GM21515 (cell line): ENCODE measurements around the gene TMEM123.

Experiments used
- ATAC-seq: cut with Tn5 transposase; IDR thresholded peaks from one replicate; pipeline ENCODE4 v1.9.1; 2021; ENCODE audit not compliant: unreplicated experiment

The TMEM123 gene

GRCh38 chr11:102367364-102367763 lies 85.2 kb downstream of the TMEM123 start:
- no peak for ATAC-seq

GRCh38 chr11:102364991-102365390 lies 87.6 kb downstream of the TMEM123 start:
- no peak for ATAC-seq

- peak; percentile 80 for ATAC-seq
These were observed 91.2 kb downstream of the TMEM123 start for GRCh38 chr11:102361086-102362031.

GRCh38 chr11:102360681-102361080 lies 91.9 kb downstream of the TMEM123 start:
- ATAC-seq = no peak

GRCh38 chr11:102359372-102359771 lies 93.2 kb downstream of the TMEM123 start:
- no peak for ATAC-seq

- ATAC-seq = no peak
These were observed 95.4 kb downstream of the TMEM123 start for GRCh38 chr11:102357116-102357515.

- ATAC-seq = peak; percentile 28
These were observed 104.8 kb downstream of the TMEM123 start for GRCh38 chr11:102347462-102348370.

- ATAC-seq = peak; percentile 93
These were observed 105.7 kb downstream of the TMEM123 start, which contains the start of gene BIRC2 for GRCh38 chr11:102346748-102347461. Gene BIRC2, plus strand, starts transcription at chr11:102347214. Its CDS starts 2,641 bp downstream, at chr11:102349855.

- ATAC-seq = no peak
These were observed 106.2 kb downstream of the TMEM123 start for GRCh38 chr11:102346456-102346747.
